Suprapubic skin (tissue), 4 donors: Measurements from ENCODE around the gene TPRG1L. TPM values are rescaled to one million over a fixed set of nuclear protein-coding genes. Genes with fewer than 3 reads are reported as not detected.
A peak's percentile ranks its signal among the peaks of the same experiment; 100 is the strongest.
"Not testable (repeated sequence)": the region's sequence is repeated elsewhere in the genome, so short reads cannot be mapped to it uniquely, and the experiment has no call there.

Source experiments
- DNase-seq, 2 donors: peaks; one replicate each; pipeline ENCODE4 v3.0.0-alpha.2; 2019; ENCODE audit warnings: low spot score in 2 of 2
- H3K27ac ChIP-seq: fragments of 200-600 bp; sonication (generic); one replicate; pipeline ENCODE4 v1.5.1; 2019
- H3K27me3 ChIP-seq: fragments of 200-600 bp; sonication (generic); one replicate; pipeline ENCODE4 v1.5.1; 2019
- H3K36me3 ChIP-seq: fragments of 200-600 bp; sonication (generic); one replicate; pipeline ENCODE4 v1.5.1; 2019
- H3K4me1 ChIP-seq: fragments of 200-600 bp; sonication (generic); one replicate; pipeline ENCODE4 v1.5.1; 2019
- H3K4me3 ChIP-seq: fragments of 200-600 bp; sonication (generic); one replicate; pipeline ENCODE4 v1.5.1; 2019; ENCODE audit warnings: mild to moderate bottlenecking
- H3K9me3 ChIP-seq: fragments of 200-600 bp; sonication (generic); one replicate; pipeline ENCODE4 v1.5.1; 2019
- EP300 ChIP-seq: sonication (generic); formaldehyde crosslinking; IDR thresholded peaks from one replicate; pipeline ENCODE4 v1.6.1; 2017; ENCODE audit warnings: antibody characterized with exemption
- POLR2A ChIP-seq, 2 donors: fragments of 450-650 bp; IDR thresholded peaks; one replicate each; pipeline ENCODE4 v1.6.1; 2017; ENCODE audit warnings: antibody characterized with exemption in 2 of 2, mild to moderate bottlenecking in 2 of 2, moderate library complexity in 2 of 2
- POLR2AphosphoS5 ChIP-seq, 3 donors: sonication (generic); formaldehyde crosslinking; IDR thresholded peaks; one replicate each; pipeline ENCODE4 v1.6.1; 2017; ENCODE audit warnings: antibody characterized with exemption in 3 of 3
- WGBS: methylation state at CpG from one replicate; pipeline ENCODE4 v1.1.5; 2018; 5-methylcytosine and 5-hydroxymethylcytosine counted together
- total RNA-seq, 4 donors: library from RNA; depleted of rRNA; stranded (reverse); fragments of >200 nt; gene quantifications; one replicate each; pipeline ENCODE4 v1.1.0, GENCODE V29; 2016
- TF ChIP-seq, protein P1 (sequence below), 2 donors: fragments of 200-600 bp in 1 of 2; fragments of 450-650 bp in 1 of 2; sonication (generic) in 1 of 2; IDR thresholded peaks; one replicate each; pipeline ENCODE4 v1.5.1; 2016 to 2019; ENCODE audit warnings: antibody characterized with exemption in 2 of 2, mild to moderate bottlenecking in 1 of 2, moderate library complexity in 1 of 2

TPRG1L gene
- total RNA-seq = 10 to 100 TPM; 36.9 to 52.6 (median 44.8) TPM

DNA sequence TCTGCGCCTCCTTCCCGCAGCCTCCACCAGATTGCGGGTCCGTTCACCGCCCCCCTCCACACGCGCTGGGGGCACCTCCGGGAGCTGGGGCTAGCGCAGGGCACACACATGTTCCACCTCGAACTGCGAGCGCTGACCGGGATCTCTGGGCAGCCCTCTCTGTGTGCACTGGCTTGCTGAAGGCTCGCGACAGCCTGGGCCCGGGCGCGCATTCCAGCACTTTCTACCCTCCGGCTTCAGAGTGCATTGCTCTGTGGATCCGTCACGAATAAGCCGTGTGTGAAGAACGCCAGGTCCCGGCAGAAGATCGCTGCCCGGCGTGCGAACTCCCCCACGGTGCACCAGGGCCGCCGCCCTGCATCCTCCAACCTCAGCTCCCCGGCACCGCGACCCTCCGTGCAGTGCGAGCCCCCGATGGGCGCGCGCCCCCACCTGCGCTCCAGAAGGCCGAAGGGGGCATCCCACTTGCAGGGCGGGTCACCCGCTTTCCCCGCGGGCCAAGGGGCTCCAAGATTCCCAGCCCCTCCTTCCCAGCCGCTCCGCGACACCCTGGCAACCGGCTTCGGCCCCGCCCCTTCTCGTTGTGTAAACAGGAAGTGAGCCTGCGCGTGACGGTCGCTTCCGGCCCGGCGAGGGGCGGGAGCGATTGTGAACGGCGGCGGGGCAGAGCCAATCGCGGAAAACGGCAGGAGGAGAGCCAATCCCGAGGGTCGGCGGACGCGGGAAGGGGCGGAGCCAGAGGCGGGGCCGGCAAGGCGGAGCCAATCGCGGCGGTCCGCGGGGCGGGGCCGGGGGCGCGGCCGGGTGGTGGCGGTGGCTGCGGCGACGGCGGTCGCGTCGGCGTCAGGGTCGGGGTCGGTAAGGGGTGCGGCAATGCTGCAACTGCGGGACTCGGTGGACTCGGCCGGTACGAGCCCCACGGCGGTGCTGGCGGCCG lies at the start of gene TPRG1L:
TPRG1L (plus strand) TSS at position 816 of the 937 bp plus-strand sequence; CDS start at position 874, 58 bp downstream.
- peak within 1 kb of the TSS; percentile 87 for H3K27ac ChIP-seq
- WGBS = 0% methylated on average over 23 of the region's 108 CpGs

DNA sequence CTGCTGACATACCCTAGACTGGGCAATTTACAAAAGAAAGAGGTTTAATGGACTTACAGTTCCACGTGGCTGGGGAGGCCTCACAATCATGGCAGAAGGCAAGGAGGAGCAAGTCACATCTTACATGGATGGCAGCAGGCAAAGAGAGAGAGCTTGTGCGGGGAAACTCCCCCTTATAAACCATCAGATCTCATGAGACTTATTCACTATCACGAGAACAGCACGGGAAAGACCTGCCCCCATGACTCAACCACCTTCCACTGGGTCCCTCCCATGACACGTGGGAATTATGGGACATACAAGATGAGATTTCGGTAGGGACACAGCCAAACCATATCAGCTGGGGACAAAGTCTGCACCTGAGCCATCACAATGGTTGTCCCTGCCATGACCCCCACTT lies 49.3 kb upstream of the TPRG1L start:
- not testable (repeated sequence) for H3K36me3 ChIP-seq, H3K27me3 ChIP-seq
- 82% methylated on average over 6 of the region's 6 CpGs for WGBS

More for the DNA sequence above, at the start of gene TPRG1L:
- Histone ChIP-seq H3K36me3 (peaks cover 27% of the 10 kb centered on the region), H3K4me3 (peak within 1 kb of the TSS; percentile 76), H3K27me3 (no peaks in the 10 kb centered on the region), H3K4me1 (peaks cover 39% of the 10 kb centered on the region), H3K9me3 (no peaks in the 10 kb centered on the region)
- TF ChIP-seq POLR2AphosphoS5 (IDR thresholded peaks at IDR 0.05) = peak in 2 of 3 donors; percentile 22 to 80
- TF ChIP-seq, protein P1, sequence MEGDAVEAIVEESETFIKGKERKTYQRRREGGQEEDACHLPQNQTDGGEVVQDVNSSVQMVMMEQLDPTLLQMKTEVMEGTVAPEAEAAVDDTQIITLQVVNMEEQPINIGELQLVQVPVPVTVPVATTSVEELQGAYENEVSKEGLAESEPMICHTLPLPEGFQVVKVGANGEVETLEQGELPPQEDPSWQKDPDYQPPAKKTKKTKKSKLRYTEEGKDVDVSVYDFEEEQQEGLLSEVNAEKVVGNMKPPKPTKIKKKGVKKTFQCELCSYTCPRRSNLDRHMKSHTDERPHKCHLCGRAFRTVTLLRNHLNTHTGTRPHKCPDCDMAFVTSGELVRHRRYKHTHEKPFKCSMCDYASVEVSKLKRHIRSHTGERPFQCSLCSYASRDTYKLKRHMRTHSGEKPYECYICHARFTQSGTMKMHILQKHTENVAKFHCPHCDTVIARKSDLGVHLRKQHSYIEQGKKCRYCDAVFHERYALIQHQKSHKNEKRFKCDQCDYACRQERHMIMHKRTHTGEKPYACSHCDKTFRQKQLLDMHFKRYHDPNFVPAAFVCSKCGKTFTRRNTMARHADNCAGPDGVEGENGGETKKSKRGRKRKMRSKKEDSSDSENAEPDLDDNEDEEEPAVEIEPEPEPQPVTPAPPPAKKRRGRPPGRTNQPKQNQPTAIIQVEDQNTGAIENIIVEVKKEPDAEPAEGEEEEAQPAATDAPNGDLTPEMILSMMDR (IDR thresholded peaks at IDR 0.05) = no peak
- TF ChIP-seq EP300 = no peak
- peak in 1 of 2 donors; percentile 15 for TF ChIP-seq POLR2A (IDR thresholded peaks at IDR 0.05)
- peak; percentile 99 for DNase-seq

DNA sequence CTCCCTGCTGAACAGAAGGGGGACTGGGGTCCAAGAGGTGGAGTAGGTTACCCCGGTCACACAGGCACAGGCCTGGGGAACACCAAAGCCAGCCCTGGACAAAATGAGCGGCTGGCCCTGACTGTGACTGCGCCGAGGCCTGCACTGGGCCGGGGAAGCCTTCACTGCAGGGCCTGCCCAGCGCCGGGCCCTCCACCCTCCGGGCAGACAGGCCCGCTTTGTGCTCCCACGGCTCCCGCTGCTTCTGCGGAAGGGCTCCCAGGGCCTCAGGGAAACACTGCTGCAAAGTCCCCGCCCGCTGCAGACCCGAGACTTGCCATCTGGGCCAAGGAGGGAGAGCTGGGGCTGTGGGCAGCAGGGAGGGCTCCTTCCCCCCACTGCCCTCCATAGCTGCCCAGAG lies 48.8 kb upstream of the TPRG1L start:
- TF ChIP-seq POLR2AphosphoS5 (IDR thresholded peaks at IDR 0.05) (no peak), POLR2A (IDR thresholded peaks at IDR 0.05) (no peak), EP300 (no peak)
- TF ChIP-seq, protein P1 (IDR thresholded peaks at IDR 0.05) = no peak
- Histone ChIP-seq H3K9me3 (no peaks in the 10 kb centered on the region), H3K4me1 (no peaks in the 10 kb centered on the region), H3K27ac (no peak overlapping the region), H3K27me3 (no peaks in the 10 kb centered on the region), H3K4me3 (no peak overlapping the region), H3K36me3 (no peaks in the 10 kb centered on the region)
- DNase-seq = no peak
- WGBS = 90% methylated on average over 7 of the region's 15 CpGs

More for the DNA sequence above, 49.3 kb upstream of the TPRG1L start:
- H3K4me3 ChIP-seq, H3K27ac ChIP-seq, H3K4me1 ChIP-seq, DNase-seq, H3K9me3 ChIP-seq: not testable (repeated sequence)

DNA sequence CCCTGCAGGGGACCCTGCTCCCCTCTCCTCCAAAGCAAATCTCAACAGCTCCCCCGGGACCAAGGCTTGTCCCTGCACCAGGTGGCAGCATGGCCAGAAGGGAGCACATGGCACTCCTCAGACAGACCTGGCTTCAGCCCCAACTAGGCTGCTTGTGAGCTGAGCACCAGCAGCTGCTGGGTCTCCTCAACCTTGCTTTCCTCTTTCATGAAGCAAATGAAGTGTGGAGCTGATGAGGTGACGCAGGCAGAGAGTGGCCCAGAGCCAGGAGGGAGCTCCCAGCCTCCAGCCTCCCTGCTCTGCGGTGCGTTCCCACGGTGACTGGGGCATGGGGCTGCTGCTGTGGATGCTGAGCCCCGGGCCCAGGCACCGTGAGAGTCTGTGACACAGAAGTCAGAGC lies 47.5 kb upstream of the TPRG1L start:
- Histone ChIP-seq H3K4me1 (no peaks in the 10 kb centered on the region), H3K36me3 (no peaks in the 10 kb centered on the region), H3K27ac (no peak overlapping the region), H3K9me3 (no peaks in the 10 kb centered on the region), H3K27me3 (peaks cover 6% of the 10 kb centered on the region), H3K4me3 (no peak overlapping the region)
- WGBS = 100% methylated on average over 2 of the region's 7 CpGs
- DNase-seq = no peak
- TF ChIP-seq POLR2A (IDR thresholded peaks at IDR 0.05) = no peak
- TF ChIP-seq POLR2AphosphoS5 (IDR thresholded peaks at IDR 0.05) = no peak
- TF ChIP-seq, protein P1 (IDR thresholded peaks at IDR 0.05) = no peak
- TF ChIP-seq EP300 = no peak

DNA sequence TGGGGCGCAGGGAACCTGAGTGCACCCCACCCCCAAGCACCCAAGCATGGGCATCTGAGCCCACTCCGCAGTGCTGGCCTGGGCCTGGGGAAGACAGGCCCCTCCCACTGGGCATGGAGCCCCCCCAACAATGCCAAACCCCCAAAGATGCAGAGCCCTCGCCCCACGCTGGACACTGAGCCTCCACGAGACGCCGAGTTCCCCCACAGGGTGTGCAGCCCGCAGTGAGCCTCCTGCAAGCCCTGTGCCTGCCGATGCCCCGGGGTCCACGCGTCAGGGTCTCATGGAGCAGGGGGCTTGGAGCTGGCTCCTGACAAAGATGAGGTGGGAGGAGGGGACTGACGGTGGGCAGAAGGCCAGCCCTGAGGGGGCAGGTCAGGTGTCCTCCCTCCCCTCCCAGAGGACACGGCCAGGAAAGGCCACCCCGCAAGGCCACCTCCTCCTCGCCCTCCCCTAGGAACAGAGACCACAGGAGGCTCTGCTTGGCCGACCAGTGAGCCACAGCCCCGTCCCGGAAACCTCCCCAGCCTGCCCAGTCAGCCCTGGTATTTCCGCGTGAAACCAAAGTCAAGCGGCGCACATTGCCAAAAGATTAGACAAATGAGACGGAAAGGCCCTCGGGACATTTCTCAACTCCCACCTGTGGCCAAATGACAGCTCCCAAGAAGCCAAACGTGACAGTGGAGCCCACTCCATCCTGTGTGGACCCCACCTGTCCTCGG lies 46.9 kb upstream of the TPRG1L start:
- H3K9me3 ChIP-seq = no peaks in the 10 kb centered on the region
- H3K27ac ChIP-seq = no peak overlapping the region
- WGBS = 88% methylated on average over 6 of the region's 27 CpGs
- TF ChIP-seq, protein P1 (IDR thresholded peaks at IDR 0.05) = no peak
- TF ChIP-seq POLR2A (IDR thresholded peaks at IDR 0.05) (no peak), POLR2AphosphoS5 (IDR thresholded peaks at IDR 0.05) (no peak), EP300 (no peak)
- no peaks in the 10 kb centered on the region for H3K36me3 ChIP-seq
- peaks cover 6% of the 10 kb centered on the region for H3K27me3 ChIP-seq
- H3K4me1 ChIP-seq = no peaks in the 10 kb centered on the region
- DNase-seq = no peak
- no peak overlapping the region for H3K4me3 ChIP-seq
